Measurements from ENCODE around the gene KRTAP25-1. TPM values are rescaled to one million over a fixed set of nuclear protein-coding genes. Genes with fewer than 3 reads are reported as not detected.

Gene KRTAP25-1
- total and polyA plus RNA-seq, 5 experiments from 2014 or later, result not detected

GRCh38 chr21:30240661-30241060, 48.7 kb downstream of the KRTAP25-1 start:
- POLR2A ChIA-PET, result no interaction called here
- no peak overlapping the region for H3K4me3 Mint-ChIP-seq
- H3K27me3 Mint-ChIP-seq, result peaks cover 0 to 12% (median 0%) of the 10 kb centered on the region in 5 donors
- no peaks in the 10 kb centered on the region for H3K4me1 Mint-ChIP-seq
- H3K9me3 Mint-ChIP-seq, result peaks cover 0 to 10% (median 0%) of the 10 kb centered on the region in 9 donors
- H3K27ac Mint-ChIP-seq, result no peak overlapping the region
- no peak for ATAC-seq
- DNase-seq, result no peak
- H3K36me3 Mint-ChIP-seq, result no peaks in the 10 kb centered on the region

Other genes with a start within 250 kb of the KRTAP25-1 start
- not detected for gene CLDN17, start 122.7 kb downstream of the KRTAP25-1 start, total RNA-seq
- not detected for gene CLDN17, start 122.7 kb downstream of the KRTAP25-1 start, polyA plus RNA-seq
- gene CLDN8, start 73.4 kb downstream of the KRTAP25-1 start, total RNA-seq, result not detected
- not detected for gene CLDN8, start 73.4 kb downstream of the KRTAP25-1 start, polyA plus RNA-seq
- not detected for gene KRTAP24-1, start 6.6 kb downstream of the KRTAP25-1 start, total RNA-seq
- gene KRTAP24-1, start 6.6 kb downstream of the KRTAP25-1 start, polyA plus RNA-seq, result not detected
- gene KRTAP26-1, start 30.8 kb upstream of the KRTAP25-1 start, total RNA-seq, result not detected
- not detected for gene KRTAP26-1, start 30.8 kb upstream of the KRTAP25-1 start, polyA plus RNA-seq
- not detected for gene KRTAP27-1, start 48.2 kb upstream of the KRTAP25-1 start, total RNA-seq
- gene KRTAP27-1, start 48.2 kb upstream of the KRTAP25-1 start, polyA plus RNA-seq, result not detected
- not detected for gene KRTAP23-1, start 59.1 kb upstream of the KRTAP25-1 start, total RNA-seq
- not detected for gene KRTAP23-1, start 59.1 kb upstream of the KRTAP25-1 start, polyA plus RNA-seq
- gene KRTAP13-2, start 82.8 kb upstream of the KRTAP25-1 start, total RNA-seq, result not detected
- gene KRTAP13-2, start 82.8 kb upstream of the KRTAP25-1 start, polyA plus RNA-seq, result not detected
- gene KRTAP13-1, start 106.5 kb upstream of the KRTAP25-1 start, total RNA-seq, result not detected
- not detected for gene KRTAP13-1, start 106.5 kb upstream of the KRTAP25-1 start, polyA plus RNA-seq
- not detected for gene KRTAP13-3, start 136.4 kb upstream of the KRTAP25-1 start, total RNA-seq
- gene KRTAP13-3, start 136.4 kb upstream of the KRTAP25-1 start, polyA plus RNA-seq, result not detected
- gene KRTAP13-4, start 140.7 kb upstream of the KRTAP25-1 start, total RNA-seq, result not detected
- gene KRTAP13-4, start 140.7 kb upstream of the KRTAP25-1 start, polyA plus RNA-seq, result not detected
- not detected for gene KRTAP15-1, start 150.8 kb upstream of the KRTAP25-1 start, total RNA-seq
- not detected for gene KRTAP15-1, start 150.8 kb upstream of the KRTAP25-1 start, polyA plus RNA-seq
- gene KRTAP19-1, start 190.9 kb upstream of the KRTAP25-1 start, total RNA-seq, result not detected
- not detected for gene KRTAP19-1, start 190.9 kb upstream of the KRTAP25-1 start, polyA plus RNA-seq
- not detected for gene KRTAP19-2, start 197.9 kb upstream of the KRTAP25-1 start, total RNA-seq
- gene KRTAP19-2, start 197.9 kb upstream of the KRTAP25-1 start, polyA plus RNA-seq, result not detected
- not detected for gene KRTAP19-3, start 202.5 kb upstream of the KRTAP25-1 start, total RNA-seq
- not detected for gene KRTAP19-3, start 202.5 kb upstream of the KRTAP25-1 start, polyA plus RNA-seq
- not detected for gene KRTAP19-4, start 207.7 kb upstream of the KRTAP25-1 start, total RNA-seq
- not detected for gene KRTAP19-4, start 207.7 kb upstream of the KRTAP25-1 start, polyA plus RNA-seq
- gene KRTAP19-5, start 212.6 kb upstream of the KRTAP25-1 start, total RNA-seq, result not detected
- not detected for gene KRTAP19-5, start 212.6 kb upstream of the KRTAP25-1 start, polyA plus RNA-seq

Data from naive thymus-derived CD8-positive, alpha-beta T cell (primary cell).